Stimulated activated CD4-positive, alpha-beta T cell treated with anti-CD3 and anti-CD28 coated beads, Interleukin-4, amount 100 ng/mL, for 1 hour (primary cell): ENCODE results near the gene SELENOV.
A peak's percentile ranks its signal among the peaks of the same experiment; 100 is the strongest.

Experiments used
- DNase-seq: peaks from one replicate; pipeline ENCODE4 v3.0.0-alpha.2; 2020

Gene SELENOV

GRCh38 chr19:39525205-39525604 is 10.3 kb downstream of the SELENOV start:
- no peak for DNase-seq

GRCh38 chr19:39531834-39532232 is 16.9 kb downstream of the SELENOV start:
- DNase-seq = no peak

DNA sequence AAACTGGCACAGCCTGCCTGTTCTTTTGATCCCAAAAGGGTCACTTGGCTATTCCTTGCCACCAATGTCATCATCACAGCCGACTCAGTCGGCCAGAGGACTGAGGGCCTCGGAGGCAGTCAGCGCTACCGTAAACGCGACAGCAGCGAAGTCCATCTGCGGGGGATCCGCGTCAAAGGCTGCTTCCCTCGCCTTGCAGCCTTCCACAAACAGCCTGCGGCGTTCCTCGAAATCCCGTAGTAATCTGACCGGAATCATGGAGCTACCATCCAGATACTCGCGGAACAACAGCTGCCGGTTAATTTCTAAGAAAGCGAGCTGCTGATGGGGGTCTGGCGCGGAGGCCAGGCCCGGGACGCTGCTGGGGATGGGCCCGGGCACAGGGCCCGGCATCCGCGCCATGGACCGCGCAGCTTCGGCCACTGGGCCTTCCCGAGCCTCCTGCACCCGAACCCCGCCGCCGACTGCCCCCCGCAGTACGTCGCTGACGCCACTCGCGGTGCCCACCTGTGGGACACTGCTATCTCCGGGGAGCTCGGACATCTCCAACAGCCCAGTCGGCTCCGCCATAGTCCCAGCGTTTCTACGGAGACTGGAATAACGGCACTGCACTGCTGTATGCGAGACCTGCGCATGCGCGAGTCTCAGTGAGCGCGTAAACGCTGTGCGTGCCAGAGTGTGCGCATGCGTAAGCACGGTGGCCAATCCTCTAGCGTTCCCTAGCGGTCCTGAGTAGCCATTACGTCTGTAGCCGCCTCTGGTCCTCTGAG is 17.5 kb downstream of the SELENOV start, which contains the start of gene EID2B:
Gene EID2B (minus strand): TSS at position 620 of the 770 bp plus-strand sequence. CDS start 50 bp downstream, at position 570.
- peak; percentile 94 for DNase-seq

GRCh38 chr19:39533003-39533512 is 18.1 kb downstream of the SELENOV start:
- DNase-seq = no peak

DNA sequence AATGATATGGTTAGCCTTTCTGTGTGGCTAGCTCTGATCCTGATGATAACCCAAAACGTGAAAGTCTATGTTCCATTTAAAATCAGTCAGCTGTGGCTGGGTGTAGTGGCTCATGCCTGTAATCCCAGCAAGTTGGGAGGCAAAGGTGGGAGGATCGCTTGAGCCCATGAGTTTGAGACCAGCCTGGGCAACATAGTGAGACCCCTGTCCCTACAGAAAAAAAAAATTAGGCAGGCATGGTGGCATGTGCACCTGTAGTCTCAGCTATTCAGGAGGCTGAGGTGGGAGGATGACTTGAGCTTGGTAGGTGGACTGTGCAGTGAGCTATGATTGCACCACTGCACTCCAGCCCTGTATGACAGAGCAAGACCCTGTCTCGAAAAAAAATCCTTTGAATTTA is 18.9 kb downstream of the SELENOV start:
- DNase-seq = no peak

GRCh38 chr19:39539165-39539517 is 24.2 kb downstream of the SELENOV start:
- DNase-seq = no peak

- DNase-seq = peak; percentile 94
Observed at GRCh38 chr19:39539518-39540332, 24.8 kb downstream of the SELENOV start, which contains the start of gene EID2. EID2 (minus strand) TSS chr19:39540161; CDS start chr19:39540079, 82 bp downstream.

GRCh38 chr19:39540333-39540673 is 25.4 kb downstream of the SELENOV start:
- DNase-seq = no peak

DNA sequence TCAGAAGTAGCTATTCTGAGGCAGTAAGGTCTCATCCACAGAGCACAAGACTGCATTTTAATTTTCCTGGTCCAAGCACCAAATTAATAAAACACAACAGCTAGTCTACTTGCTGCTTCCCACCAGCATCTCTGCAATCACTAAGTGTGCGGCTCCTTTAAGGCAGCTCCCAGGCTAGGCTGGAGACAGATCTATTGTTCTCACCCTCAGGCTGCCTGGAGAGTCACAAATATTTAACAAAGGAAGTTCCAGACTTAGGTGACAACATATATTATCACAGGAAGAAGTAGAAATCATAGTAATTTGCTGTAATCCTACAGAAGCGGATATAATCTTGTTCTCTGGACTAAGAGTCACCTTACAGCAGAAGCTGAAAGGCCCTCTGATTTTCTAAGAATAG is 27.3 kb downstream of the SELENOV start:
- no peak for DNase-seq

DNA sequence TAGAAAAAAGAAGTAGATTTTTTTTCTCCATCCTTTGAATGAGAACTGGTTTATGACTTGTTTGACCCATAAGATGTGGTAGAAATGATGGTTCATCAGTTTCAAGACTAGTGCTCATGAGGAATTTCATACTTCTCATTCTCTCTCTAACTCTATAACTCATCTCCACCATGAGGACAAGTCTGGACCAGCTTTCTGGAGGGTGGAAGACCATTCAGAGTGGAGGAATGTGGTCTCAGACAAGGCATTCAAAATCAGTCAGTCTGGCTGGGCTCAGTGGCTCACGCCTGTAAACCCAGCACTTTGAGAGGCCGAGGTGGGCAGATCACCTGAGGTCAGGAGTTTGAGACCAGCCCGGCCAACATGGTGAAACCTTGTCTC is 28.5 kb downstream of the SELENOV start:
- DNase-seq = no peak

- DNase-seq = no peak
Observed at GRCh38 chr19:39544226-39544903, 29.4 kb downstream of the SELENOV start.

- DNase-seq = no peak
Observed at GRCh38 chr19:39544911-39545310, 30.0 kb downstream of the SELENOV start.

DNA sequence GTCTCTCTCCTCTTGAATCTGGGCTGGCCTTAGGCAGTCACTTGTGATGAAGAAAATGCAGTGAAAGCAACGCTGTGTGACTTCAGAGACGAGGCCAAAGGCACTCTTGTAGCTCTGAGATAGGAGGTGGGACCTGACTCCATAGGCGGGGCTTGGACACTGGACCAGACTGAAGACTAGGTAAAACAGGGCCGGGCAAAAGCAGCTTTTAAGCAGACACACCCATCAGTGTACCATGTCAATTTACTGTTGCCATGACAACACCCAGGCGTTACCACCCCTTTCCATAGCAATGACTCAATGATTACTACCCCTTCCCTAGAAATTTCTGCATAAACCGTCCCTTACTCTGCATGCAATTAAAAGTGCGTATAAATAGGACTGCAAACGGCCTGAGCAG is 31.7 kb downstream of the SELENOV start:
- no peak for DNase-seq

GRCh38 chr19:39550197-39550596 is 35.3 kb downstream of the SELENOV start:
- DNase-seq = no peak

DNA sequence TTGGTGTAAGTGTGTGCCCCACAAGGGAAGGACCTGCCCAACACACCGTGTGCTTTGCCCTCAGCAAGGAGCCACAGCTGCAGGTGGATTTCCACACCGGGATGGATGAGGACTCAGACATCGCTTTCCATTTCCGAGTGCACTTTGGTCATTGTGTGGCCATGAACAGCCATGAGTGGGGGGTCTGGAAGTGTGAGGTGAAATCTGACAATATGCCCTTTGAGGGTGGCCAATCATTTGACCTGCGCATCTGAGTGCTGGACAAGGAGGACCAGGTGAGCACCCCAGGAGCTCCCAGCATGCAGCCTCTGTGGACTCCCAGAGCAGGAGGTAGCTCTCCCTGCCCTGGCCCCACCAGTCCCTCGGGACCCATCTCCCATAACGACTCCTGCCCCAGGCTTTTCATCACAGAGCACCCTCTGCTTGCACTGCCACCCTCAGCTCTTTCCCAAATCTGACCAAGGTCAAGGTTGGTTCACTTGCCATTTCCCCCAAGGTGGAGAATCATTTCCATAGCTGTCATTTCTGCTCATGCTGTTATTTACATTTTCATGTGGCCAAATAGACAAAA is 38.2 kb downstream of the SELENOV start:
- DNase-seq = no peak

GRCh38 chr19:39554701-39555311 is 39.9 kb downstream of the SELENOV start:
- no peak for DNase-seq

GRCh38 chr19:39555883-39556282 is 40.9 kb downstream of the SELENOV start:
- no peak for DNase-seq

DNA sequence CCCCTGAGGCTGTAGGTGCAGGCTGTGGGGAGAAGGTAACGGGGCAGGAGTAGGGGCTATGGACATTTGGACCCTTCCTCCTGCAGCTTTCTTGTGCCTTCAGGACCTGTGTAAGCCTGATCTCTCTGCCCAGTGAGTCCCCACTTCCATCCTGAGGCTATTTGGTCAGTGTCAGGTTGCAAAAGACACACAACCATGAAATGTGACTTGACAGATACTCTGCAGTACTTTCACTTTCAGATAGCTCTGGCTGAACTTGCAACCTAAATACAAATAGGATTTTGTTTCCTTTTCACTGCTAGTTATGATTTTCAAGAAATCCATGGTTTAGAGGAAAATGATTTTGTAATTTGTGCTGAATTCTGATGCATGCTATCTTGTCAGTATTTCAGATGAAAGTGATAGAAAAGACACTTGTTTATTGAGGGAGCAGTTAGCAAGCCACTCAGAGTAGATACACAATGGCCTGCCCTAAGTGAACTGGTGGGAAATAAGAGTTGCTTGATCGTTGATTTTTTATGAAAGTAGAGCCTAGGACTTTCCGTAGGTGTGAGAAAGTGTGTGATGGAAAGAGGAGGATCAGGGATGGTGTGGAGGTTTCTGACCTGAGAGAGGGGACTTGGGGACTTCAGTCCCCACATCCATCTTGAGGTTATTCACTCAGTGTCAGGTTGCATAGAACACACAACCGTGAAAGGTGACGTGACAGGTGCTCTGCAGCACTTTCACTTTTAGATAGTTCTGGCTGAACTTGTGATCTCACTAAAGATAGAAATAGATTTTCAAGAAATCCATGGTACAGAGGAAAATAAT is 43.1 kb downstream of the SELENOV start:
- no peak for DNase-seq

GRCh38 chr19:39558624-39559117 is 43.7 kb downstream of the SELENOV start:
- DNase-seq = no peak

DNA sequence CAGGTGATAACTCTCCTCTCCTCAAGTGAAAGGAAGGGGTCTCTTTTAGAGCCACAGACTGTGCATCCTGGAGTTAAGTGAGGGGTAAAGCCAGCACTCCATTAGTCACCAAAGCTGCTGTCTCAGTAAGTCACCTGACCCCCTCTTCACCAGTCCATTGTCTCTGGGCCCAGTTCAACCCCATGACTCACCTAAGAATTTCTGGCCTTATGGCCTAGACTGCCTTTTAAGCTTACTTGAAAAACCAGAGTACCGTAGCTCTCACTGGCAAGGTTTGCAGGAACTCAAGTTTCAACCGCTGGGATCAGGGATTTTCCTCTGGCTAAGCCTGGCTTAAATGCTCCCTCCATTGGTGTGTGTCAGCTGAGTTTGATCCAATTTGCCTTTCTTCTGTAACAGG is 48.5 kb downstream of the SELENOV start:
- DNase-seq = no peak

DNA sequence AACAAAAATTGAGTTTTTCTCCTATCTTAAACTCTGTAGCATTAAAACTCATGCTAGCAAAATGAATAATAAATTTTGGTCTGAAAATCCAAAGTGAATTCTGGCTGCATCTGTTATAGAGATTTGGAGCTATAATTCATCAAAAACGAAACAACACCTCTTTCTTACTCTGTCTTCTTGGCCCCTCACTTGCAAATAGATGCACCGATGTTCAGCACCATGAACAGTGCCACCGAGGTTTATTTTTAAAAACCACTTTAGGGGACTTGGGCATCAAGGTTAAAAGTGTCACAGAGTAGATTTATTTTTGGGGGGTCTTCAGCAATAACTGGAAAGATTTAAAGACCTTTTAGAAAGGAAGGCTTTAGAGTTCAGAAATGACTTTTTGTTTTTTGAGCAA is 51.1 kb downstream of the SELENOV start:
- no peak for DNase-seq

DNA sequence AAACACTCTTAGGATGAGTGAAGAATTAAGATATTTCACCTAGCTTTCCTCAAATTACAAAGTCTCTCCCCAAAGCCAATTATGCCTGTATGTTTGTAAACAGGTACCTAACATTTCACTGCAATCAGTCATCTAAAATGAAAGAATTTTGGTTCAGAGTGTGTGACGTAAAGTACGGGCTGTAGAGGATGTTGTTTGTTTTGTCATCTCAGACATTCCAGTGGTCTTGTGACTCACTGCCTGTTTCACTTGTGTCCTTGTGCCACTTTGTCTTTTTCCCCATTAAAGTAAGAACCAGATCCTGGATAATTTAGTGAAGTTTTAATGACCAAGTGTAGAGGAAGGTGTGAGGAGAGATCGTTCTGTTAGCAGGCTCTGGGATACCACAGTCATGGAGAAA is 53.7 kb downstream of the SELENOV start:
- no peak for DNase-seq
